K562 (cell line): ENCODE results near the gene PELI1. TPM values are rescaled to one million over a fixed set of nuclear protein-coding genes. Genes with fewer than 3 reads are reported as not detected.

Experiments used
- BRF1 ChIP-seq: IDR thresholded peaks from 3 replicates; pipeline ENCODE4 v1.6.1; 2011; ENCODE audit warnings: borderline replicate concordance, mild to moderate bottlenecking; ENCODE audit not compliant: insufficient read length; ENCODE audit errors: extremely low read depth
- HNRNPK ChIP-seq: fragments of 200-400 bp; formaldehyde crosslinking; IDR thresholded peaks from one replicate; pipeline ENCODE4 v1.6.1; 2018; ENCODE audit warnings: mild to moderate bottlenecking, low read depth, low read length; ENCODE audit not compliant: poor library complexity, severe bottlenecking
- KDM5B ChIP-seq: fragments of 200-600 bp; sonication (generic); IDR thresholded peaks from 2 replicates; pipeline ENCODE4 v1.6.1; 2012; ENCODE audit warnings: low read depth, mild to moderate bottlenecking, moderate library complexity, low read length, control low read depth, inconsistent platforms; ENCODE audit not compliant: insufficient replicate concordance
- LCOR ChIP-seq: sonication (generic); formaldehyde crosslinking; IDR thresholded peaks from 2 replicates; pipeline ENCODE4 v1.8.0; 2022; ENCODE audit warnings: mild to moderate bottlenecking, missing genetic modification reagents
- NFE2L1 ChIP-seq: fragments of 450-650 bp; IDR thresholded peaks from 2 replicates; pipeline ENCODE4 v1.6.1; 2016; ENCODE audit warnings: missing genetic modification characterization, low read depth, mild to moderate bottlenecking, missing compliant biosample characterization, moderate library complexity, borderline replicate concordance
- STAT5A ChIP-seq: IDR thresholded peaks from 2 replicates; pipeline ENCODE4 v1.6.1; 2012; ENCODE audit warnings: low read length, inconsistent platforms, borderline replicate concordance
- U2AF2 ChIP-seq: fragments of 200-400 bp; formaldehyde crosslinking; optimal IDR thresholded peaks from 2 replicates; pipeline ENCODE3; 2017; ENCODE audit warnings: low read depth, mild to moderate bottlenecking, low read length
- ZNF175 ChIP-seq: fragments of 200-800 bp; sonication (Bioruptor generic); IDR thresholded peaks from 2 replicates; pipeline ENCODE4 v1.6.1; 2016; ENCODE audit warnings: low read depth, mild to moderate bottlenecking, missing genetic modification characterization, missing compliant biosample characterization
- polyA plus RNA-seq, 8 experiments: library from polyadenylated mRNA; depleted of rRNA in 4 of 8; stranded (reverse) in 5 of 8; unstranded in 3 of 8; fragments of >200 nt; fragmentation: Nextera tagmentation in 2 of 8; fragmentation: Illumina TruSeq in 1 of 8; extraction: Ambion mirVana in 2 of 8; extraction: Trizol in 1 of 8; gene quantifications; 2 replicates each; pipeline versions ENCODE4 v1.2.1 to v1.2.3, GENCODE V29; 2011 to 2014; ENCODE audit warnings: inconsistent platforms in 1 of 8, missing spikeins in 1 of 8
- total RNA-seq, 7 experiments: library from RNA; depleted of rRNA in 6 of 7; stranded (reverse); fragments of >200 nt in 6 of 7; fragmentation: Illumina TruSeq in 2 of 7; extraction: Trizol in 2 of 7; gene quantifications; 2 replicates each; pipeline versions ENCODE4 v1.2.1 to v1.2.3, GENCODE V29; 2011 to 2021; ENCODE audit warnings: low replicate concordance in 1 of 7
- TF ChIP-seq, protein P1 (sequence below): fragments of 450-650 bp; formaldehyde crosslinking; IDR thresholded peaks from 2 replicates; pipeline ENCODE4 v1.4.0; 2020; ENCODE audit warnings: mild to moderate bottlenecking, moderate library complexity
- TF ChIP-seq, protein P2 (sequence below): fragments of 450-650 bp; IDR thresholded peaks from 2 replicates; pipeline ENCODE4 v1.6.1; 2016; ENCODE audit warnings: mild to moderate bottlenecking, moderate library complexity
- TF ChIP-seq, protein P3 (sequence below): sonication (generic); IDR thresholded peaks from 2 replicates; pipeline ENCODE4 v1.6.1; 2016

PELI1 gene
- total and polyA plus RNA-seq, 9 of the 15 experiments (the other 6 are each of a cell fraction or from before 2014, with no cell fraction given) = 3.3 to 19.2 (median 12.5) TPM

DNA sequence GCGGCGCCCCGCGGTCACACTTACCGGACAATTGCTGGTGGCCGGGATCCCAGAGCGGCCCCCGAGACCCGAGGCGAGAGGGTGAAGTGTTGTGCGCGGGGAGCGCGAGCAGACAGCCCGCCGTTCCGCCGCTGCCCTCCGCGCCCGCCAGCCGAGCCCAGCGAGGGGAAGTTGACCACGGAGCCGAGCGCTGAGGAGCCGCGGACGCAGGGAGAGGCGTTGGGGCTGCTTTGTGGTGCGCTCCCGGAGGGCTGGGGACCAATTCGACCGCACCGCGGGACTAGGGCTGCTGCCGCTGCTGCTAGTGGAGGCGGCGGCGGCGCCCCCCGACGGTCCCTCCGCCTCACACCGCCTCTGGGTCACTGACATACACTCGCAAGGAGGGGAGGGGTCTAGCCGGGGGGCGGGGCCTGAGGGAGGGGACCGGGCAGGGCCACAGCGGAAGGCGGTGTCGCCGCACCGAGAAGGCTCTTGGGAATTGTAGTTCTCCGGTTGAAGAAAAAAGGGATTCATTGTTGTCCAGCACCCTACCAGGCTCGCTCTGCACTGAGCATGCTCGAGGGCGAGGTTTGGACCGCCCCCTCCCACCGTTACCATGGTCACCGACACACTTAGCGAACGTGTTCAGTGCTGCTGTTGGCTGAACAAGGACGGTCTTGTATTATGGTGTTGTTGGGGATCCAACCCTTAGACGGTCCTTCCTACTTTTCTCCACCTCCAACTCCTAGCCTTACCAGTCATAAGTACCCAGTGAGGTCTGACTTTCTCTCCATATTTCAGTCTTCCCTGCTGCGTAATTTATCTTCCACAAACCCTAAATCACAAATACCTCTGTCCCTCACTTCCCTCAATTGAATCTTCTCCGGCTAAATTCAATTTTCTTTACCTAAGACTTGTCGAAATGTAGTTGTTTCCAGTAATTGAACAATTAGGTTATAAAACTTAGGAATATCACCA is at the start of gene PELI1 (continued):
- TF ChIP-seq BRF1 (no peak), NFE2L1 (tag) (no peak), STAT5A (no peak), KDM5B (peak; percentile 81), ZNF175 (no peak), U2AF2 (no peak), HNRNPK (no peak), LCOR (peak; percentile 62; the same call in 1 of the 2 replicates)
- TF ChIP-seq, protein P1, sequence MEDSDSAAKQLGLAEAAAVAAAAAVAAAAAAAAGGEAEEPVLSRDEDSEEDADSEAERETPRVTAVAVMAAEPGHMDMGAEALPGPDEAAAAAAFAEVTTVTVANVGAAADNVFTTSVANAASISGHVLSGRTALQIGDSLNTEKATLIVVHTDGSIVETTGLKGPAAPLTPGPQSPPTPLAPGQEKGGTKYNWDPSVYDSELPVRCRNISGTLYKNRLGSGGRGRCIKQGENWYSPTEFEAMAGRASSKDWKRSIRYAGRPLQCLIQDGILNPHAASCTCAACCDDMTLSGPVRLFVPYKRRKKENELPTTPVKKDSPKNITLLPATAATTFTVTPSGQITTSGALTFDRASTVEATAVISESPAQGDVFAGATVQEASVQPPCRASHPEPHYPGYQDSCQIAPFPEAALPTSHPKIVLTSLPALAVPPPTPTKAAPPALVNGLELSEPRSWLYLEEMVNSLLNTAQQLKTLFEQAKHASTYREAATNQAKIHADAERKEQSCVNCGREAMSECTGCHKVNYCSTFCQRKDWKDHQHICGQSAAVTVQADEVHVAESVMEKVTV (CRISPR knock-in tag) = no peak
- TF ChIP-seq, protein P2, sequence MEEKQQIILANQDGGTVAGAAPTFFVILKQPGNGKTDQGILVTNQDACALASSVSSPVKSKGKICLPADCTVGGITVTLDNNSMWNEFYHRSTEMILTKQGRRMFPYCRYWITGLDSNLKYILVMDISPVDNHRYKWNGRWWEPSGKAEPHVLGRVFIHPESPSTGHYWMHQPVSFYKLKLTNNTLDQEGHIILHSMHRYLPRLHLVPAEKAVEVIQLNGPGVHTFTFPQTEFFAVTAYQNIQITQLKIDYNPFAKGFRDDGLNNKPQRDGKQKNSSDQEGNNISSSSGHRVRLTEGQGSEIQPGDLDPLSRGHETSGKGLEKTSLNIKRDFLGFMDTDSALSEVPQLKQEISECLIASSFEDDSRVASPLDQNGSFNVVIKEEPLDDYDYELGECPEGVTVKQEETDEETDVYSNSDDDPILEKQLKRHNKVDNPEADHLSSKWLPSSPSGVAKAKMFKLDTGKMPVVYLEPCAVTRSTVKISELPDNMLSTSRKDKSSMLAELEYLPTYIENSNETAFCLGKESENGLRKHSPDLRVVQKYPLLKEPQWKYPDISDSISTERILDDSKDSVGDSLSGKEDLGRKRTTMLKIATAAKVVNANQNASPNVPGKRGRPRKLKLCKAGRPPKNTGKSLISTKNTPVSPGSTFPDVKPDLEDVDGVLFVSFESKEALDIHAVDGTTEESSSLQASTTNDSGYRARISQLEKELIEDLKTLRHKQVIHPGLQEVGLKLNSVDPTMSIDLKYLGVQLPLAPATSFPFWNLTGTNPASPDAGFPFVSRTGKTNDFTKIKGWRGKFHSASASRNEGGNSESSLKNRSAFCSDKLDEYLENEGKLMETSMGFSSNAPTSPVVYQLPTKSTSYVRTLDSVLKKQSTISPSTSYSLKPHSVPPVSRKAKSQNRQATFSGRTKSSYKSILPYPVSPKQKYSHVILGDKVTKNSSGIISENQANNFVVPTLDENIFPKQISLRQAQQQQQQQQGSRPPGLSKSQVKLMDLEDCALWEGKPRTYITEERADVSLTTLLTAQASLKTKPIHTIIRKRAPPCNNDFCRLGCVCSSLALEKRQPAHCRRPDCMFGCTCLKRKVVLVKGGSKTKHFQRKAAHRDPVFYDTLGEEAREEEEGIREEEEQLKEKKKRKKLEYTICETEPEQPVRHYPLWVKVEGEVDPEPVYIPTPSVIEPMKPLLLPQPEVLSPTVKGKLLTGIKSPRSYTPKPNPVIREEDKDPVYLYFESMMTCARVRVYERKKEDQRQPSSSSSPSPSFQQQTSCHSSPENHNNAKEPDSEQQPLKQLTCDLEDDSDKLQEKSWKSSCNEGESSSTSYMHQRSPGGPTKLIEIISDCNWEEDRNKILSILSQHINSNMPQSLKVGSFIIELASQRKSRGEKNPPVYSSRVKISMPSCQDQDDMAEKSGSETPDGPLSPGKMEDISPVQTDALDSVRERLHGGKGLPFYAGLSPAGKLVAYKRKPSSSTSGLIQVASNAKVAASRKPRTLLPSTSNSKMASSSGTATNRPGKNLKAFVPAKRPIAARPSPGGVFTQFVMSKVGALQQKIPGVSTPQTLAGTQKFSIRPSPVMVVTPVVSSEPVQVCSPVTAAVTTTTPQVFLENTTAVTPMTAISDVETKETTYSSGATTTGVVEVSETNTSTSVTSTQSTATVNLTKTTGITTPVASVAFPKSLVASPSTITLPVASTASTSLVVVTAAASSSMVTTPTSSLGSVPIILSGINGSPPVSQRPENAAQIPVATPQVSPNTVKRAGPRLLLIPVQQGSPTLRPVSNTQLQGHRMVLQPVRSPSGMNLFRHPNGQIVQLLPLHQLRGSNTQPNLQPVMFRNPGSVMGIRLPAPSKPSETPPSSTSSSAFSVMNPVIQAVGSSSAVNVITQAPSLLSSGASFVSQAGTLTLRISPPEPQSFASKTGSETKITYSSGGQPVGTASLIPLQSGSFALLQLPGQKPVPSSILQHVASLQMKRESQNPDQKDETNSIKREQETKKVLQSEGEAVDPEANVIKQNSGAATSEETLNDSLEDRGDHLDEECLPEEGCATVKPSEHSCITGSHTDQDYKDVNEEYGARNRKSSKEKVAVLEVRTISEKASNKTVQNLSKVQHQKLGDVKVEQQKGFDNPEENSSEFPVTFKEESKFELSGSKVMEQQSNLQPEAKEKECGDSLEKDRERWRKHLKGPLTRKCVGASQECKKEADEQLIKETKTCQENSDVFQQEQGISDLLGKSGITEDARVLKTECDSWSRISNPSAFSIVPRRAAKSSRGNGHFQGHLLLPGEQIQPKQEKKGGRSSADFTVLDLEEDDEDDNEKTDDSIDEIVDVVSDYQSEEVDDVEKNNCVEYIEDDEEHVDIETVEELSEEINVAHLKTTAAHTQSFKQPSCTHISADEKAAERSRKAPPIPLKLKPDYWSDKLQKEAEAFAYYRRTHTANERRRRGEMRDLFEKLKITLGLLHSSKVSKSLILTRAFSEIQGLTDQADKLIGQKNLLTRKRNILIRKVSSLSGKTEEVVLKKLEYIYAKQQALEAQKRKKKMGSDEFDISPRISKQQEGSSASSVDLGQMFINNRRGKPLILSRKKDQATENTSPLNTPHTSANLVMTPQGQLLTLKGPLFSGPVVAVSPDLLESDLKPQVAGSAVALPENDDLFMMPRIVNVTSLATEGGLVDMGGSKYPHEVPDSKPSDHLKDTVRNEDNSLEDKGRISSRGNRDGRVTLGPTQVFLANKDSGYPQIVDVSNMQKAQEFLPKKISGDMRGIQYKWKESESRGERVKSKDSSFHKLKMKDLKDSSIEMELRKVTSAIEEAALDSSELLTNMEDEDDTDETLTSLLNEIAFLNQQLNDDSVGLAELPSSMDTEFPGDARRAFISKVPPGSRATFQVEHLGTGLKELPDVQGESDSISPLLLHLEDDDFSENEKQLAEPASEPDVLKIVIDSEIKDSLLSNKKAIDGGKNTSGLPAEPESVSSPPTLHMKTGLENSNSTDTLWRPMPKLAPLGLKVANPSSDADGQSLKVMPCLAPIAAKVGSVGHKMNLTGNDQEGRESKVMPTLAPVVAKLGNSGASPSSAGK = no peak
- TF ChIP-seq, protein P3, sequence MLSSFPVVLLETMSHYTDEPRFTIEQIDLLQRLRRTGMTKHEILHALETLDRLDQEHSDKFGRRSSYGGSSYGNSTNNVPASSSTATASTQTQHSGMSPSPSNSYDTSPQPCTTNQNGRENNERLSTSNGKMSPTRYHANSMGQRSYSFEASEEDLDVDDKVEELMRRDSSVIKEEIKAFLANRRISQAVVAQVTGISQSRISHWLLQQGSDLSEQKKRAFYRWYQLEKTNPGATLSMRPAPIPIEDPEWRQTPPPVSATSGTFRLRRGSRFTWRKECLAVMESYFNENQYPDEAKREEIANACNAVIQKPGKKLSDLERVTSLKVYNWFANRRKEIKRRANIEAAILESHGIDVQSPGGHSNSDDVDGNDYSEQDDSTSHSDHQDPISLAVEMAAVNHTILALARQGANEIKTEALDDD = no peak
